T-helper 2 cell treated with Interferon-gamma antibody and Interleukin-4, amounts not matched to agents 100 ng/mL and 5 ng/mL, for 36 hours (primary cell): ENCODE data around the gene KLHL24. TPM values are rescaled to one million over a fixed set of nuclear protein-coding genes. Genes with fewer than 3 reads are reported as not detected.
"Not testable (repeated sequence)": the region's sequence is repeated elsewhere in the genome, so short reads cannot be mapped to it uniquely, and the experiment has no call there.

Source experiments
- intact Hi-C: fragments of 100-400 bp; cut with micrococcal nuclease; formaldehyde crosslinking; loops from one replicate; pipeline ENCODE4 v1.15.1; 2023
- total RNA-seq: library from RNA; stranded (reverse); gene quantifications from 2 replicates; pipeline ENCODE4 v1.2.3, GENCODE V29; 2022

Gene KLHL24, protein sequence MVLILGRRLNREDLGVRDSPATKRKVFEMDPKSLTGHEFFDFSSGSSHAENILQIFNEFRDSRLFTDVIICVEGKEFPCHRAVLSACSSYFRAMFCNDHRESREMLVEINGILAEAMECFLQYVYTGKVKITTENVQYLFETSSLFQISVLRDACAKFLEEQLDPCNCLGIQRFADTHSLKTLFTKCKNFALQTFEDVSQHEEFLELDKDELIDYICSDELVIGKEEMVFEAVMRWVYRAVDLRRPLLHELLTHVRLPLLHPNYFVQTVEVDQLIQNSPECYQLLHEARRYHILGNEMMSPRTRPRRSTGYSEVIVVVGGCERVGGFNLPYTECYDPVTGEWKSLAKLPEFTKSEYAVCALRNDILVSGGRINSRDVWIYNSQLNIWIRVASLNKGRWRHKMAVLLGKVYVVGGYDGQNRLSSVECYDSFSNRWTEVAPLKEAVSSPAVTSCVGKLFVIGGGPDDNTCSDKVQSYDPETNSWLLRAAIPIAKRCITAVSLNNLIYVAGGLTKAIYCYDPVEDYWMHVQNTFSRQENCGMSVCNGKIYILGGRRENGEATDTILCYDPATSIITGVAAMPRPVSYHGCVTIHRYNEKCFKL
- total RNA-seq = 11.9 and 12.4 TPM in 2 replicates

DNA sequence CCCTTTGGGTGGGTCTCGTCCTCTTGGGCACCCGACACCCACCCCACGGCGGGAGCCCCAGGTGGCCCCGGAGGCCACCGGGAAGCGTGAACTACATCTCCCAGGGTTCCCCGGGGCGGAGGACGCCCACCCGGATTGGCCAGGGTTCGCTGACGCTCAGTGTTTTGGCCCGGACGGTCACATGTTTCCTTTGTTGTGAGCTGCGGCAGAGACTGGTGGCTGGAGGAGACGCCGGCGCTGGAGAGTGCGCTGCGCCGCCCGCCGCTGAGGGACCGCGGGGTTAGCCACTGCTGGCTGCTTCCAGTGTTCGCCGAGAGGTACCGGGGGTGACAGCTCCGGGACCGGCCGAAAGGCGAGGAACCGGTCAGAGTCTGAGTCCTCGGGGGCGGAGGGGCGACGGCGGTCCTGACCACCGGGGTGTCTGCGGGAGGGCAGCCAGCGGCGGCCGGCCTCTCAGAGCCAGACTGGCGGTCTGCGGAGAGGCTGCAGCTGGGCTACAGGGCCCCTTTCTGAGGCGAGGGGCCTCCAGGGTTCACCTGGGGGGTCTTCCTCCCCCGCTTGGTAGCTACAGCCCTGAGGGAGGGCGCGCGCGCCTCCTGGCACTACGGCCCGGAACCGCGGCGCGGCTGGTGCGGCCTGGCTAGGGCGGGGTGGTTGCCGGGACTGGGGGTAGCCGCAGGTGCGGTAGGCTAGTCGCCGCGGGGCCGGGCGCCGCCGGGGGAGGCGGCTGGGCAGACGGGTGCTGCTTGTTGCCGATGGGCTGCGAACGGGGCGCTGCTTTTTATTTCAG is at the start of gene KLHL24:
Gene KLHL24, plus strand, starts transcription at position 193 of the 790 bp plus-strand sequence. CDS start 14,734 bp downstream, outside the sequence.
- intact Hi-C loops = loop anchor here (1.0 to 5.0 kb wide), 10 partner anchors 62 to 843 kb away; partner anchors contain the start of genes ABCF3, ALG3, ATP11B and EEF1AKMT4

DNA sequence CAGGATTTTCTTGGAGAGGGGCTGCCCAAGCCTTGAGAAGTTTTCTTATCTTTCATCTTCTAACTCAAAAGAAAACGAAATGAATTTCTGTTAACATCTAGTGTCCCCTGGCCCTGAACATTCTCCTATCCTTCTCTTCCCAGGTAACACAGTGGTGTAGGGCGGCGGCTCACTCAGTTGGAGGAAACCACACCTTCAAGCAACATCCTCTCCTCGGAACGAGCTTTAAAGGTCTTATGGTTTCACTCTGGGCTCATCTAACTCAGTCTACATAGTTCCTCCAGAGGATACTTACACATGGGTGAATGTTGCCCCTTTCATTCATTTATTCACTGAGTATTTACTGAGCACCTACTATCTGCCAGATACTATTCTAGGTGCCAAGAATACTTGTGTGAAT is 48.9 kb upstream of the KLHL24 start:
- intact Hi-C loops = loop anchor here (2.0 kb wide), 1 partner anchor 32 kb away; the partner anchor contains the start of gene KLHL6

DNA sequence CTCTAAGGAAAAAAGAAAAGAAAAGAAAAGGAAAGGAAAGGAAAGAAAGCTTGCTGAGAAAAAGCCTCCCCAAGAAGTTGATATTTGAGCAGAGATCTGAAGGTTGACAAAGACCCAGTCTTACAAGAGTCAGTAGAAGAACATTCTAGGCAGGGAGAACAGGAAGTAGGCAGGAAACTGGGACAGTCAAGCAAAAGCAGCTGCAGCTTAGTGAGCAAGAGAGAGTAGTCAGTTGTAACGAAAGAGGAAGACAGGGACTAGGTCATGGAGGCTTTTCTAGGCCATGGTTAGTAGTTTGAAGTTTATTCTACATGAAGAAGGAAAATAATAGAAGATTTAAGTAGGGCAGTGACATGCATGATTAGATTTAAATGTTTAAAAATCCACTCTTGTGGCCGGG is 48.1 kb upstream of the KLHL24 start:
- intact Hi-C loops = loop anchor here (2.0 kb wide), 1 partner anchor 33 kb away; the partner anchor contains the start of gene KLHL6

DNA sequence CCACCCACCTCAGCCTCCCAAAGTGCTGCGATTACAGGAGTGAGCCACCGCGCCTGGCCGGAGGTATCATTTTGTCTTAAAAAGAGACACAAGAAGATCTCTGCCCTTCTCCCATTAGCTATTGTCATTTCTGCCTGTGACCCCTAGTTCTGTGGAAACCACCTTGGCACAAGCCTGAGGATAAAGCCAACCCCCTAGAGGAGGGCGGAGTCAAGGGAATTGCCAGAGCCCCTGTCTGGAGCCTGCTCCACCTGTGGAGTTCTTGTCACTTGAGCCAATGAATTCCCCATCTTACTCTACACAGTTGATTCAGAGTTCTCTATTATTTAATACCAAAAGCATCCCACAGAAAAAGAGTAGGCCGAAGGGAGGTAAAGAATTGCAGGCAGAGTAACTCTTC is 45.0 kb upstream of the KLHL24 start:
- intact Hi-C loops = loop anchor here (10.0 kb wide), 1 partner anchor 76 kb away; no protein-coding TSS in a partner anchor

DNA sequence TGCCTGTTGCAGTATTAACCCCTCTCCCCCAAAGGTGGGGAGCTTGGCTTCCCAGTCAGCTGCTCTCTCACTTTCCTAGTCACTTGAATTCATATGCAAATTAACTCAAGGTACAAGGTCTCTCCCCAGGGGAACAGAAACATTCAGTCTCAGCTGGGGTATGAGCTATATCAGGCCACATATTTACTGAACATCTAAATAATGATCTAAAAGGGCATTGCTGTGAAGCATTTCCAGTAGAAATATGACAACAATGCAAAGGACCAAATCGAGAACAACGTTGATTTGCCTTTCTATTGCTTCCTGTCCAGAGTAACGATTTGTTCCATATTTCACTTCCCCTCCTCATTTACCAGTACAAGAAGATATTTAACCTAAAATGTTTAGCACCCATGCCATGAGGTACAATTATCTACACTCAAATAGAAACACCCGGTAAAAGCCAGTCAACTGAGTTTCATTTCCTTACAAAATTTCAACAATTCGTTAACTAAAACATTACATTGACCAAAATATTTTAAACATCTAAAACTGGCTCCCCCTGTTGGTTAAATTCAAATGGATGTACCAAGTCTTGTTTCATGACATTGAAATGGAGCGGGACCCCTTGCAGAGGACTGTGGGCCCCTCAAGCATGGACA is 43.4 kb upstream of the KLHL24 start:
- intact Hi-C loops = loop anchor here (1.0 to 10.0 kb wide), 2 partner anchors 77 to 123 kb away; no protein-coding TSS in a partner anchor

DNA sequence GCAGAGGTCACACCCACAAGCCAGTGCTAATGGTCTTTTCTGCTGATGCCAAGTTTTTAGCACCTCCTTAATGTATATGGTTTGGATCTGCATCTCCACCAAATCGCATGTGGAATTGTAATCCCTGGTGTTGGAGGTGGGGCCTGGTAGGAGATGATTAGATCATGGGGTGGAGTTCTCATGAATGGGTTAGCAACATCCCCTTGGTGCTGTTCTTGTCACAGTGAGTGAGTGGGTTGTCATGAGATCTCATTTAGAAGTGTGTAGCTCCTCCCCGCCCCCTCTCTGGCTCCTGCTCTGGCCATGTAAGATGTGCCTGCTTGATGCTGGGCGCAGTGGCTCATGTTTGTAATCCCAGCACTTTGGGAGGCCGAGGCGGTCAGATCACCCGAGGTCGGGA is 42.6 kb upstream of the KLHL24 start:
- intact Hi-C loops = loop anchor here (1.0 to 10.0 kb wide), 2 partner anchors 78 to 124 kb away; no protein-coding TSS in a partner anchor

DNA sequence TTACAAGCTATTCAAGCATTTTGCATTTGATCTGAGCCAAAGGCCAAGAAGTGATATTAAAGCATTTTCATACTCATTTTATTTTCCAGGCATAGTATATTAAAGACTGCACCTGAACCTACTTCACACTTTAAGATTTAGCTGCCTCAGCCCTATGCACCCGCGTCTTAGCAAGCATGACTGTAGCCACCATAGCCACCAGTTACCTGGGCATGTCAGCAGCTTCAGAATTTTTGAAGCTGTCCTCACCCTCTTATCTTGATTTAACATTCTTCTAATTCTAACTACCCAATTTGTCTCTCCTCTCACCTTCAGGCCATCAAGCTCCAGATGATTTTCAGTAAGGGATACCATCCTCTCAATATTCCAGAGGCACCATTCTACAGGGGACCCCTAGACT is 40.8 kb upstream of the KLHL24 start:
- intact Hi-C loops = loop anchor here (10.0 kb wide), 1 partner anchor 80 kb away; no protein-coding TSS in a partner anchor

DNA sequence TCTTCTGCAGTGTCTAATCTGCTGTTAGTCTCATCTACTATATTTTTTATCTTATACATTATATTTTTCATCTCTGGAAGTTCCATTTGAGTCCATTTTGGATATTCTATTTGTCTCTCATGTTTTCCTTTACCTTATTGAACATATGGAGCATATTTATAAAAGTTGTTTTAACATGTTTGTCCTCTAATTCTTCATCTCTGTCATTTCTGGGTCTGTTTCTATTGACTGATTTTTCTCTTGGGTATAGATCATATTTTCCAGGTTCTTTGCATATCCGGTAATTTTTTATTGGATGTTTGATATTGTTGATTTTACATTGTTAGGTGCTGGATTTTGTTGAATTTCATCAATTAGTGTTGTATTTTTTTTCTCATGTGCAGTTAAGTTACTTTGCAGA is 37.5 kb upstream of the KLHL24 start:
- intact Hi-C loops = loop anchor here (10.0 kb wide), 1 partner anchor 83 kb away; no protein-coding TSS in a partner anchor

DNA sequence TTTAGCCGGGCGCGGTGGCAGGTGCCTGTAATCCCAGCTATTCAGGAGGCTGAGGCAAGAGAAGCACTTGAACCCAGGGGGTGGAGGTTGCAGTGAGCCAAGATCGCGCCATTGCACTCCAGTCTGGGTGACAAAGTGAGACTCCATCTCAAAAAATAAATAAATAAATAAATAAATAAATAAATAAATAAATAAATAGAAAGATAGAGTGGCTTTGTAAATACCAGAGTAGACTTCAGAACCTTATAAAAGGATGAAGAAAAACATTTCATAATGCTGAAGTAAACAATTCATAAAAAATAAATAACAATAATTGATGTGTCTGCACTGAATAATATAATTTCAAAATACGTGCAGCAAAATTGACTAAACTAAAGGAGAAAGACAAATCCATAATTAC is 24.1 kb upstream of the KLHL24 start:
- intact Hi-C loops = not testable (repeated sequence)

DNA sequence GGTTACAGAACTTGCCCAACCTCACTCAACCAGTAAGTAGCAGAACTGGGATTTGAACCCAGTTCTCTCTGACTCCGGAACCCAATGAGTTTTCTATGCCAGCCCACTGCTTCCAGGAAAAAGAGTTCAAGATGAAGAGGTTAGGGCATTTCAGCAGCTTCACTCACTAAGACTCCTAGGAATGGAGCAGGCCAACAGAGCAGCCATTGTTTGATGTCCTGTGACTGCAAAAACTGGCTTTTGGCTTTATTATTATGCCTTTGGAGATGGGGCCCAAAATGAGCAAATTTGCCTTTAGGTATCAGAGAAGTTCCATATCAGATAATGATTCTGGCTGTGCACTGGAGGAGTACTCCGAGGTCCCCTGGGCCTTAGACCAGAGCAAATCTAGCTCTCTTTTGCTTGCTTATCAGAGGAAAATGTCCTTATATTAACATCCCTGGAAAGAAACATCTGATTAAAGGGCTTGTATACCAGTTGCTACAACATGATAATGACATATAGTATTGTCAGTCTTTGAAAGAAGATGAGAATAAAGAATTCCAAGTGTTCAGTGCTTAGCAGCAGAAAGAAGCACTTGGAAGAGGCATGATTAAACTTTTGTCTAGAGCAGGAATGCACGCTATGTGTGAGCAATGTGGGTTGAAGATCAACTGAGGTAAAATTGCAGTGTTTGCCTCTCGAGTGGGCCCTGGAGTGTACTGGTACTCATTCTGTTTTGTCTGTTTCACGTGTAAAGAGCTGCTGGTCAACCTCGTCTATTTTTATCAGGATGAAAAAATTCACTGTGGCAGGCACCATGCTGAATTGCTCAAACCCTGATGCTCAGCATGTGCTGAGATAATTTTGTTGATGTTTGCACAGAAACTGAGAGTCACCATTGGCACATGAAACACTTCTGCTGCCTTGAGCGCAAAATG is 21.8 kb upstream of the KLHL24 start:
- intact Hi-C loops = no loop called here

DNA sequence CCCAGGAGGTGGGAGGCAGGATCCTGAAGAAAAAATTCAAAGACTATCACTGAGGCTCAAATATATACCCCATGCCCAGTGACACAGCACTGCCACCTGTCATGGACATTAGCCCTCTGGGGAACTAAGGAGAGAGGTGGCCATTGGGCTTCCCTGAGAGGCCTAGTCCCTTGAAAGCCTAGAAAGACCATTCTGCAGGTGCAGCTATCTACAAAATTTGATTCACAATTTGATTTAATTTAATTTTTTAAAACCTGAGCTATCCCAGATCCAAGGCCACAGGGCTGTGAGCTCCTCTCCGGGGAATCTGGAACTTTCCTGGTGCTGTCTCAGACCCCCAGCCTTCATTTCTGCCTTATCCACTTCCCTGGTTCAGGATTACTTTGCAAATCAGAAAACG is 16.9 kb upstream of the KLHL24 start:
- intact Hi-C loops = no loop called here

DNA sequence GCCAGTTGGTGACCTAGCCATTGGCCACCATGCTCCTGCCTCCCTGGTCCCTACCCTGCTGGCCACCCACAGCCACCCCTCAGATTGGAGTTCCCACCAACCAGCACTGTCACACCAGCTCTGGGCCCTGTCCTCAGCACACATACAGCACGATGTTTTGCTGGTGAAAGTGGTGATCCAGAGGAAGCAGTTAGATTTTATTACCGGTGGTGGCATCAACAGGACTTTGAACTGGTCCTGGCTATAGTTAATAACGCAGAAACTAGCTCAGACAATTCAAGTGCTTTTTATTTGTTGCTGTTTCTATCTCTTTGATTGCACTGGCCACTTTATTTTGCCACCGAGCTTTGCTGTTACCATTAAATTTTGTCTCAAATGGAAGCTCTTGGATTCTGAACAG is 16.4 kb upstream of the KLHL24 start:
- intact Hi-C loops = no loop called here

DNA sequence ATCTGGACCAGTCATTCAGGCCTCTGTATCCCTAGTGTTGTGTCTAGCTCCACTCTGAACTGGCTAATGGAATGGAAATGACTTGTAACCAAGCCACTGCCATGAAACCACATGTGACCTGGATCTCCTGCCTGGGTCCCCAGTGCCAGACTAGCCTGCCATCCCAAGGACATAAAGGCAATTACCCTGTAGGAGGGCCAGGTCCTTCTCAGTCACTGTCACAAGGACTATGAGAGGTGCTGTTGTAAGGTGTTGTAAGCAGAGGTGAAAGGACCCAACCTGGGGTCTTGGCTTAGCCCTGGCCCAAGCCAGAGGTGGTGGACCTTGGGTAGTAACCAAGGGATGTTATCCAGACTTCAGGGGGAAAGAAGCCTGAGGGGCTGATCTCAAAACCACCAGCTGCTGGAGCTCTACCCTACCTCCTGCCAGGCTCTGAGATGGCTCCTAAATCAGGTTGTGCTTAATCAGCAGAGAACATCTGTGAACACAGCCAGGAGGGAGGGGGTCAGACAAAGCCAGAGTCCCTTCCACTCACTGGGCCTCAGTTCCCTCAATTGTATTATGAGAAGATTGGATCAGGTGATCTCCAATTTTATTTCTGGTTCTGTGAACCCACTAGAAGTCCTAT is 15.7 kb upstream of the KLHL24 start:
- intact Hi-C loops = no loop called here

DNA sequence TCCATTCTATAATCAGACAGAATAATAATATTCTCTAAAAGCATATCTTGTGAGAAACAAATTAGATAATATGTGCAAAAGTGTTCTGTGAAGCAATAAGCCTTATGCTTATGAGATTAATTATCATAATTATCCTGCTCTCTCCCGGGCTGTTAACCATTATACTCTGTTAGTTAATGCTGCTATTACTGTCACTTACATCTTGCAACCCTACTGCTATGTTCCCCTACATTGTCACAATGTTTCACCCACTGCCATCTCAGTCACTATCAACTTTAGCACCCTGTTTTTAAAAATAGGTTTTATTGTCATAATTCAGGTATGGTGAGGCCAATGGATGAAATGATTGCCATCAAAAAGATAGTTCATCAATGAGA is 15.2 kb upstream of the KLHL24 start:
- intact Hi-C loops = no loop called here

DNA sequence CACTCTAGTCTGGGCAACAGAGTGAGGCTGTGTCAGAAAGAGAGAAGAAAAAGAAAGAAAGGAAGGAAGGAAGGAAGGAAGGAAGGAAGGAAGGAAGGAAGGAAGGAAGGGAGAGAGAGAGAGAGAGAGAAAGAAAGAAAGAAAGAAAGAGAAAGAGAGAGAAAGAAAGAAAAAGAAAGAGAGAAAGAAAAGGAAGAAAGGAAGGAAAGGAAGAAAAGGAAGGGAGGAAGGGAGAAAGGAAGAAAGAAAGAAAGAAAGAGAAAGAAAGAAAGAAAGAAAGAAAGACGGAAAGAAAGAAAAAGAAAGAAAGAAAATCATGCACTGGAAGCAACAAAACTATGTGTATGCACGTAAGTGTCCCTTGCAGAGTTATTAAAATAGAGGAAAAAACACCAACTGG is 12.9 kb upstream of the KLHL24 start:
- intact Hi-C loops = not testable (repeated sequence)

DNA sequence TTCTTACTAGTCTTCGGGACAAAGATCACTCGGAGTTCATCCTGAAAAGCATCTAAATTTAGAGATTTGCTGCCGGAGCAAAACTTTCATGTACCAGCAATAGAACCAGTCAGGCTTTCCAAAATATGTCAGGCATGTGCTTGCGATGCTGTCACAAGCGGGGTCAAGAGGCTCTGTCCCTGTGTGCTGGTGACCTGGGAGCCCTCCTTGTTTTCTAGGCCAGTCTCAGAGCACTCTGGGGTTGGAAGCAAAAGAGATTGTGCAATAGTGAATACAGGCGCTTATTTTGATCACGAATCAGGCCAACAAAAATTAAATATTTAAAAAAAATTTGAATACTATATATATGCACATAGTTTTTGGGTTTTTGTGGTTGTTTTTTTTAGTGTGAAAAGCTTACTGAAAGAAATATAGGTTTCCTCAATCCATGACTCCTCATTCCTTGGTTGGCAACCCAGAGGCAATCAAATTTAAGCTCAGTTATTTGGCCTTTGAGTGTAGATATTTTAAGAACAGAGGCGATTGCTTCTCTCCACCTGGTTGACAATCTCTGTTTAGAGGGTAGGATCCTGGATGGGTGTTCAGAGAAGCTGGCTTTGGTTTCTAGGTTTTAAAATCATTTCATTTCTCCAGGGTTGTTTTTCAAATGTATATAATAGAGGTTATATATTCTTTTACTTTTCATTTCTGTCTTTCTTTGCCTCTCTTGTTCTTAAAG is 8.4 kb upstream of the KLHL24 start:
- intact Hi-C loops = no loop called here

DNA sequence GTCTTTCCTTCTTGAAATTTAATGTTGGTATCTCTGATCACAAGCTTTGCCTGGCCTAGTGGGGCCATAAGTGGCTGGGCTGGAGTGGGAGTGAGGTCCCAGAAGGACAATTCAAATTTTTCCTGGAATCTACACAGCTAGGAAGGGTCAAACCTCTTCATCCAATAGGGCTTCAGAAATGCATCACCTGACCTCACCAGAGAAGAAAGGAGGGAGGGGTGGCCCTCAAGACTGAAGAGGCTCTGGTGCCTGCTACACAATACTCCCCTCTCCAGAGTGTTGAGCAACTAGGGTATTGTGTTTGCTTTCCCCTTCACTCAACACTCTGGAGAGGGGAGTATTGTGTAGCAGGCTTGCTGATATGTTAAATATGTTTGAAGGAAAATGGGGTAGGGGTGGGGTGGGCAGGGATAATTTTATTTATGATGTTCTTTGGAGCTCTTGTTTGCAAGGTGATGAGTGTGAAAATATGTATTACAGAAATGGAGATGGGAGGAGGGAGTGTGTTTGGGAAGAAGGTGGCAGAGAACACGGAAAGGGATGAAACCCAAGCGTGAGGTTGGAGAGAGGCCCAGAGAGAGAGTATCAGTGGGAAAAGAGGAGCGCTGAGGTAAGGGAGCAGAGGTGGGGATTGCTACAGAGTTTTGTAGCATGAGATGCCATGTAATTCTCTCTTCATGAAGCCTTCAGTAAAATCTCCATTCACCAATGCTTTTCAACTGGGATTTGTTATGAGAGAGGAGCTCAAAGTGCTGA is 5.7 kb upstream of the KLHL24 start:
- intact Hi-C loops = no loop called here

DNA sequence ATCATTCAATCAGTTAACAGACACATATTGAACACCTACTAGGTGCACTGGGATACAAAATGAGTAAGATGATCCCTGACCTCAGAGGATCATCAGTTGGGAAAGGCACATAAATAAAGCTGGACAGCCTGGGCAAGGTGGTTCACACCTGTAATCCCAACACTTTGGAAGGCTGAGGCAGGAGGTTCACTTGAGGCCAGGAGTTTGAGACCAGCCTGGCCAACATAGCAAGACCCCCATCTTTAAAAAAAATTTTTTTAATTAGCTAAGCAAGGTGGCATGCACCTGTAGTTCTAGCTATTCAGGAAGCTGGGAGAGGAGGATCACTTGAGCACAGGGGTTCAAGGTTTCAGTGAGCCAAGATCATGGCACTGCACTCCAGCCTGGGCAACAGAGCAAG is 3.7 kb upstream of the KLHL24 start:
- intact Hi-C loops = no loop called here
